Activated naive CD4-positive, alpha-beta T cell treated with anti-CD3 and anti-CD28 coated beads, Interleukin-2, amount 50 U/mL, for 24 hours (primary cell): ENCODE data around the gene SDK1.

ENCODE experiments used
- H3K27ac Mint-ChIP-seq: one replicate; pipeline ENCODE4 v1.8.0; 2021; ENCODE audit warnings: mild to moderate bottlenecking, mixed read lengths
- H3K27me3 Mint-ChIP-seq: one replicate; pipeline ENCODE4 v1.8.0; 2021; ENCODE audit warnings: mixed read lengths
- H3K36me3 Mint-ChIP-seq: one replicate; pipeline ENCODE4 v1.8.0; 2021; ENCODE audit warnings: mixed read lengths
- H3K4me1 Mint-ChIP-seq: one replicate; pipeline ENCODE4 v1.8.0; 2021; ENCODE audit warnings: mixed read lengths
- H3K4me3 Mint-ChIP-seq: one replicate; pipeline ENCODE4 v1.8.0; 2021; ENCODE audit warnings: mild to moderate bottlenecking, mixed read lengths
- H3K9me3 Mint-ChIP-seq: one replicate; pipeline ENCODE4 v1.8.0; 2021; ENCODE audit warnings: mixed read lengths

The SDK1 gene

GRCh38 chr7:4048336-4048735, 747.3 kb downstream of the SDK1 start:
- Mint-ChIP-seq H3K27me3 (peaks cover 2% of the 10 kb centered on the region), H3K9me3 (no peaks in the 10 kb centered on the region), H3K4me1 (no peaks in the 10 kb centered on the region), H3K36me3 (peaks cover 3% of the 10 kb centered on the region), H3K27ac (no peak overlapping the region), H3K4me3 (no peak overlapping the region)

GRCh38 chr7:4049202-4049601, 748.1 kb downstream of the SDK1 start:
- peaks cover 2% of the 10 kb centered on the region for H3K27me3 Mint-ChIP-seq
- no peaks in the 10 kb centered on the region for H3K4me1 Mint-ChIP-seq
- H3K4me3 Mint-ChIP-seq = no peak overlapping the region
- no peak overlapping the region for H3K27ac Mint-ChIP-seq
- peaks cover 8% of the 10 kb centered on the region for H3K36me3 Mint-ChIP-seq
- no peaks in the 10 kb centered on the region for H3K9me3 Mint-ChIP-seq

DNA sequence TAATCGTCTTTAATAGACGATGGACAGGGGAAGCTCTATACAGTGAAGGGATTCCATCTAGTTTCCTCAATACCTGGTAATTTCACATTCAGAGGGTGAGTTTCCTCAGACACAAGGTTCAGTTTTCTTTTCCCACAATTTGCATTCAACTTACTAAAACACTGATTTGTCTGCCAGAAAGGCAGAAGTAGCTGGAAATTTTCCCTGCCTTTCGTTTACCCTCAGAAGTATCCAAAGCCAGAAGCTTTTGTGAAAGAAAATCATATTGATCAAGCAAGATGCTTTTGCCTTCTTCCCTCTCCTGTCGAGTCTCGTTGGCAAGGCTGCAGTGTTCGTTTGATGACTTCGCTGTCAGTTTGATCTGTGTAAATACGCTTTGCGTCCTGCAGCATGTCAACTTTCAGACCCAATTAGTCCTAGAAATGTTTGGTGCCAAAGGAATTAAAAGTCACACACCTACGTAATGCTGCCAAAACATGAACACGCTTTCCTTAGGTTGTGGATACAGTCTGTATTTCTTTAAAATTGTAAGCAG, 749.1 kb downstream of the SDK1 start:
- Mint-ChIP-seq H3K27me3 (peaks cover 2% of the 10 kb centered on the region), H3K4me3 (no peak overlapping the region)

GRCh38 chr7:4051696-4052095, 750.6 kb downstream of the SDK1 start:
- no peaks in the 10 kb centered on the region for H3K4me1 Mint-ChIP-seq
- H3K36me3 Mint-ChIP-seq = peaks cover 8% of the 10 kb centered on the region
- peaks cover 2% of the 10 kb centered on the region for H3K27me3 Mint-ChIP-seq
- H3K27ac Mint-ChIP-seq = no peak overlapping the region
- no peaks in the 10 kb centered on the region for H3K9me3 Mint-ChIP-seq
- H3K4me3 Mint-ChIP-seq = no peak overlapping the region

More for the DNA sequence above, 749.1 kb downstream of the SDK1 start:
- Mint-ChIP-seq H3K4me1 (no peaks in the 10 kb centered on the region), H3K27ac (no peak overlapping the region), H3K36me3 (peaks cover 8% of the 10 kb centered on the region), H3K9me3 (no peaks in the 10 kb centered on the region)

DNA sequence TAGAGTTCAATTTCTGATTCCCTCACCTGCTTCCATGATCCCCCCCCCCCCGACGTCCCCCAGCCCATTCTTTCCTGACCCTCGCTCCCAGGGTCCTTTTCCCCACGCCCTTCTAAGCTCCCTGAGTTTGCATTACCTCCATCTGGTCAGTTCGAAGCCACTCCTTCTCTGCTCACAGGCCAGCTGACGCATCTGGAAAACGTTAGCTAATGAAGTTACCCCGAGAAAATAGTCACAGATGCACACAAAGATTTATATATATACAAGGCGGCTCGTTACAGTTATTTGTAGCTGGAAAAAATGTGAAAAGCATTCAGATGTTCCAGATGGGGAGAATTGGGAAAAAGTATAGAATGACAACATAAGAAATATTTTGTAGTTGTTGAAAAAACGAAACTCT, 751.1 kb downstream of the SDK1 start:
- H3K27ac Mint-ChIP-seq = no peak overlapping the region
- peaks cover 8% of the 10 kb centered on the region for H3K36me3 Mint-ChIP-seq
- no peak overlapping the region for H3K4me3 Mint-ChIP-seq
- H3K9me3 Mint-ChIP-seq = no peaks in the 10 kb centered on the region
- no peaks in the 10 kb centered on the region for H3K4me1 Mint-ChIP-seq
- H3K27me3 Mint-ChIP-seq = peaks cover 2% of the 10 kb centered on the region

GRCh38 chr7:4054158-4054557, 753.1 kb downstream of the SDK1 start:
- Mint-ChIP-seq H3K4me1 (no peaks in the 10 kb centered on the region), H3K9me3 (peaks cover 10% of the 10 kb centered on the region), H3K36me3 (peaks cover 11% of the 10 kb centered on the region), H3K27me3 (peaks cover 5% of the 10 kb centered on the region), H3K4me3 (no peak overlapping the region), H3K27ac (no peak overlapping the region)

DNA sequence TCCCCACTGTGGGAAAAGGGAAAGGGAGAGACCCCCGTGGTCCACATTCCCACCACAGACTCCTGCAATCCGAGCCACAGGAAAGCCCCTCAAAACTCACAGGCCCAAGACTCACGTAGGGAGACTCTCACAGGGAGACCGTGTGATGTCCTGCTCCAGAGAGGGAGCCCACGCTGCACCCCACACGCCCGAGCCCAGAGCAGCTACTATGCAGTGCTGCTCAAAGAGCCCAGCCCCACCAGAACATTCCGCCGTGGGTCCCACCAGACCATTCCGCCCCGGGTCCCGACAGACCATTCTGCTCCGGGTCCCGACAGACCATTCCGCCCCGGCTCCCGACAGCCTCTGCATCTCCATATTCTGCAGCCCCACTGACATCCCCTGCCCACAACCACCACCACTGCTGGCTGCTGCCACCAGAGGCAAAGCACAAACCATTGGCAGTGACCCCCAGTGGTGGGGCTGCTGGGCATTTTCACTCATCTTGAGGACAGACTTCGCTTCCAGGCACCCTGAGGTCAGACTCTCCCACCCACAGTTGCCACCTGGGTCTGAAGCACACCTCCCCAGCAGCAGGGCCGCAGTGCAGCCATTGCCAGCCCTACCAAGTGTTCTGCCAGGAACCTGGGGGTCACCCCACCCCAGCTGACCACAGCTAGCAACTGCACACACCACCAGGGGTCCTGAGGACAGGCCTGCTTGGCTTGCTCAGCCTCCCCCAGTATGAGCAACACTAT, 755.7 kb downstream of the SDK1 start:
- Mint-ChIP-seq H3K9me3 (peaks cover 13% of the 10 kb centered on the region), H3K27ac (no peak overlapping the region), H3K4me3 (no peak overlapping the region), H3K4me1 (no peaks in the 10 kb centered on the region), H3K36me3 (peaks cover 14% of the 10 kb centered on the region), H3K27me3 (peaks cover 7% of the 10 kb centered on the region)

DNA sequence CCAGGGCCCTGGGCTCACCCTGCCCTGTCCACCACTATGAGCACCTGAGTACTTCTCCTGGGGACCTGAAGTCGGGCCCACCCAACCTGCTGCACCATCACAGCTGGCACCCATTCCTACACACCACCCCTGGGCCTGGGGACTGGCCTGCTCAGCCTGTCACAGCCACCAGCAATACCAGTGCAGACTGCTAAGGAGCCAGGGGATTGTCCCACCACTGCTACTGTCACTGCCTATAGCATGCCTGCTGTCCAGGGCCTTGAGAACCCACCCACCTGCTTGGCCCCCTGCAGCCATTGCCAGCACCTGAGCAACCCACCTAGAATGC, 756.2 kb downstream of the SDK1 start:
- no peak overlapping the region for H3K27ac Mint-ChIP-seq
- peaks cover 14% of the 10 kb centered on the region for H3K36me3 Mint-ChIP-seq
- H3K4me1 Mint-ChIP-seq = no peaks in the 10 kb centered on the region
- H3K27me3 Mint-ChIP-seq = peaks cover 7% of the 10 kb centered on the region
- H3K9me3 Mint-ChIP-seq = peaks cover 13% of the 10 kb centered on the region
- no peak overlapping the region for H3K4me3 Mint-ChIP-seq

- Mint-ChIP-seq H3K4me1 (no peaks in the 10 kb centered on the region), H3K27ac (no peak overlapping the region), H3K9me3 (peaks cover 13% of the 10 kb centered on the region), H3K36me3 (peaks cover 12% of the 10 kb centered on the region), H3K27me3 (peaks cover 6% of the 10 kb centered on the region), H3K4me3 (no peak overlapping the region)
Observed at GRCh38 chr7:4058158-4058557, 757.1 kb downstream of the SDK1 start.

- Mint-ChIP-seq H3K9me3 (no peaks in the 10 kb centered on the region), H3K4me3 (peak overlapping the region; percentile 19), H3K4me1 (peaks cover 10% of the 10 kb centered on the region), H3K27ac (no peak overlapping the region), H3K36me3 (no peaks in the 10 kb centered on the region), H3K27me3 (no peaks in the 10 kb centered on the region)
Observed at GRCh38 chr7:4065190-4065589, 764.1 kb downstream of the SDK1 start.

- H3K36me3 Mint-ChIP-seq = no peaks in the 10 kb centered on the region
- H3K4me1 Mint-ChIP-seq = peaks cover 10% of the 10 kb centered on the region
Observed at GRCh38 chr7:4066206-4066605, 765.2 kb downstream of the SDK1 start.

GRCh38 chr7:4066626-4067475, 765.8 kb downstream of the SDK1 start:
- Mint-ChIP-seq H3K4me1 (peaks cover 10% of the 10 kb centered on the region), H3K27me3 (no peaks in the 10 kb centered on the region), H3K9me3 (no peaks in the 10 kb centered on the region)

More at GRCh38 chr7:4066206-4066605, 765.2 kb downstream of the SDK1 start:
- Mint-ChIP-seq H3K27ac (no peak overlapping the region), H3K27me3 (no peaks in the 10 kb centered on the region), H3K9me3 (no peaks in the 10 kb centered on the region), H3K4me3 (no peak overlapping the region)

DNA sequence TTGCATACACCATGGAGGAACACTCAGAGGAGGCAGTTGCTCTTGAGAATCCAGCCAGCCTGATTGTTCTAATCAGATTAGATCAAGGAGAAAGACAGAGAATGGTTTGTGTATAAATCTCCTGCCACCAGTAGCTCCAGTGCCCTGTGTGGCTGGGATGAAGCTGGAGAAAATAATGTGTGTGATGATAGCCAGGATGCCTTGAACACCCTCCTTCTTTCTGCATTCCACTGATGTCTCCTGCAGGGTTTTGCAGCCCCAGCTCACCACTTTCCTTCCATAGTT, 766.4 kb downstream of the SDK1 start:
- H3K4me3 Mint-ChIP-seq = no peak overlapping the region
- no peak overlapping the region for H3K27ac Mint-ChIP-seq
- no peaks in the 10 kb centered on the region for H3K9me3 Mint-ChIP-seq
- H3K36me3 Mint-ChIP-seq = no peaks in the 10 kb centered on the region
- H3K4me1 Mint-ChIP-seq = peaks cover 10% of the 10 kb centered on the region
- no peaks in the 10 kb centered on the region for H3K27me3 Mint-ChIP-seq

More at GRCh38 chr7:4066626-4067475, 765.8 kb downstream of the SDK1 start:
- no peak overlapping the region for H3K4me3 Mint-ChIP-seq
- no peak overlapping the region for H3K27ac Mint-ChIP-seq
- H3K36me3 Mint-ChIP-seq = no peaks in the 10 kb centered on the region

GRCh38 chr7:4067874-4068273, 766.8 kb downstream of the SDK1 start:
- no peaks in the 10 kb centered on the region for H3K9me3 Mint-ChIP-seq
- no peaks in the 10 kb centered on the region for H3K36me3 Mint-ChIP-seq
- no peaks in the 10 kb centered on the region for H3K27me3 Mint-ChIP-seq
- H3K4me3 Mint-ChIP-seq = no peak overlapping the region
- no peak overlapping the region for H3K27ac Mint-ChIP-seq
- H3K4me1 Mint-ChIP-seq = peaks cover 10% of the 10 kb centered on the region

DNA sequence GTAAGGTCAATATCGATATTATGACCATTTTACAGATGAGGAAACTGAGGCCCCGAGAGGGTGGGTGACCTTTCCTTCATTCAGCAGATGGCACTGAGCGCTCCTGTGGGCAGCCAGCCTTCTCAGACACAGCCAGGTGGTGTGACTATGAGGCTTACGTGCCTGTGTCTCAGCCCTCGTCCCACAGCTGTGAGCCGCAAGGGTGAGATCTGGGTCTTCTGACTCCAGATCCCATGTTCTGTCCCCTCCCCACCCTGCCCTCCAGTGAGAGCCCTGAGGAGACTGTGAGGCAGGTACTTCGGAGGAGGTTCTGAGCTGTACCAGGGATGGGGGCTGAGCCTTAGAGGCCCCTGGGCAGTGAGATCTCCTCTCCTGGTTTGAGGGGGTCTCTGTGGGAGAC, 767.2 kb downstream of the SDK1 start:
- H3K27me3 Mint-ChIP-seq = no peaks in the 10 kb centered on the region
- H3K4me3 Mint-ChIP-seq = no peak overlapping the region
- H3K9me3 Mint-ChIP-seq = no peaks in the 10 kb centered on the region
- no peak overlapping the region for H3K27ac Mint-ChIP-seq
- peaks cover 10% of the 10 kb centered on the region for H3K4me1 Mint-ChIP-seq
- no peaks in the 10 kb centered on the region for H3K36me3 Mint-ChIP-seq
